G401 (cell line): ENCODE results near the gene CD81. TPM values are rescaled to one million over a fixed set of nuclear protein-coding genes. Genes with fewer than 3 reads are reported as not detected.
A peak's percentile ranks its signal among the peaks of the same experiment; 100 is the strongest.

ENCODE experiments used
- DNase-seq: peaks from one replicate; pipeline ENCODE4 v3.0.0-alpha.2; 2015; ENCODE audit warnings: low spot score
- in situ Hi-C: cut with HindIII; loops from 2 replicates; pipeline ENCODE4 v1.10.0; 2016; ENCODE audit warnings: low sequenced_read_pairs, mixed read lengths
- total RNA-seq: library from RNA; depleted of rRNA; stranded (reverse); fragments of >200 nt; shearing (Covaris generic); gene quantifications from 2 replicates; pipeline ENCODE4 v1.2.3, GENCODE V29; 2014

Gene CD81
- total RNA-seq, 1 experiment from 2014 or later, result 105 TPM

DNA sequence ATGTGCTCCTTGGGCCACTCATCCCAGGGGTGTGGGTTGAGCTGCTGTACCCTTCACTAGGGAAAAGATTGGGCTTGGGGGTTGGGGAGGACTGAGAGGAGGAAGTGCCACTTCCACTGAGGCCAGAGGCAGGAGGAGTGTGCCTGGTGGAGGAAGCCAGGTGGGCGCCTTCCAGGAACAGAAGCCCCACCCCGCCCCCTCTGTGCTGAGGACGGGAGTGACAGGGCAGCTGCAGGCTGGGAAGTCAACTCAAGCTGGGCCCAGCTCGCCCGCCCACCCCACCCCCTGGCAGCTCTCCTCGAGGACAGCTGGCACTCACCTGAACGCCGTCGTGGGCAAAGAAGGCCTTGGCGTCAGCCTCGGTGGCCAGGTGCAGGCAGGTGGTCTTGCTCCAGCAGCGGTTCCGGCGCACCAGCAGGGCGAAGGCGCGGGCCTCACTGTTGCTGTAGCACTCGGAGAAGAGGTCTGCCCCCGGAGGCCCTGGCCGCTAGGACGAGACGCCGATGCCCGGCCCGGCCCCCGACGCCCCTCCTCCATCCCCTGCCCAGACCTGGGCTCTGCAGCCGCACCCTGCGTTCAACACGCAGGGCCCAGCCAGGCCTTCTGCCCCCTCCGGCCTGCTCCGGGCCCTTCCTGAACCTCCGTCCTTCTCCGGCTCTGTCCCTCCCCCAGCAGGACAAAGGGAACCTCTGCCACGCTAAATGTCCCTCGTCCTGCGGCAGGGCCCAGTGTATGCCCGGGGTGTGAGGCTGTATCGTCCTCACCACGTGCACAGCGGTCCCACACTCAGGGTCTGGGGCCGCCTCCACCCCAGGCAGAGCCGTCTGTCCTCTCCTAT lies 36.9 kb downstream of the CD81 start:
- DNase-seq, result no peak
- in situ Hi-C loops, result no loop called here

DNA sequence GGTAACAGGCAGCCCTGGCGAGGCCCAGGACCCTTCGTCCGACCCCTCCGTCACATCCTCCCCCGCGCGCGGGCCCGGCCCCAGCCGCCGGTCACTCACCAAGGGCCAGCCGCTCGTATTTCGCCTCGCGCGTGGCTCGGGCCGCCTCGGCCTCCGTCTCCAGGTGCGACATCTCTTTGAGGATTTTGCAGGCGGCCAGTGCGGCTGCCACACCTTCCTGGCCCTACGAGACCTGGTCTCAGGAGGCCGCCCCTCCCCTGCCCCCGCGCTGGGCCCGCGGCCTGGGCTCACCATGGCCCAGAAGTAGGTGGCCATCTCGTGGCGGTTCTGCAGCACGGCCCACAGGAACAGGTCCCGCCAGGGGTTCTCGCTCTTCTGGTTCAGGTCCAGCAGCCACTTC lies 37.5 kb downstream of the CD81 start:
- in situ Hi-C loops, result no loop called here
- no peak for DNase-seq

DNA sequence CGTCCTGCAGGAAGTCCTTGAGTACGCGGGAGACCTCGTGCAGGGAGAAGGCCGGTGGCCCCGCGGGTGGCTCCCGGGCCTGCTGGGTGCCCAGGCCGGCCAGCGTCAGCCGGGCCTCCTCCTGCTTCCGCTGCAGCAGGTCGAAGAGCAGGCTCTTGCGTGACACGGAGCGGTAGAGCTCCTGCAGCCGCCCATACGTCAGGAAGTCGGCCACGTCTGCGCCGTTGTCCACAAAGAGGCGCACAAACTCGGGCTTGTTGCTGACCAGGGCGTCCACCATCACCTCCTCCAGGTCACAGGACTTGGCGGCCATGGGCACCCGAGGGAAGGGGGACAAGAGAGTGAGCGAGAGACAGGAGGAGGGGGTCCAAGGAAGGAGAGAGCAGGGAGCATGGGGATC lies 38.1 kb downstream of the CD81 start:
- in situ Hi-C loops, result no loop called here
- no peak for DNase-seq

DNA sequence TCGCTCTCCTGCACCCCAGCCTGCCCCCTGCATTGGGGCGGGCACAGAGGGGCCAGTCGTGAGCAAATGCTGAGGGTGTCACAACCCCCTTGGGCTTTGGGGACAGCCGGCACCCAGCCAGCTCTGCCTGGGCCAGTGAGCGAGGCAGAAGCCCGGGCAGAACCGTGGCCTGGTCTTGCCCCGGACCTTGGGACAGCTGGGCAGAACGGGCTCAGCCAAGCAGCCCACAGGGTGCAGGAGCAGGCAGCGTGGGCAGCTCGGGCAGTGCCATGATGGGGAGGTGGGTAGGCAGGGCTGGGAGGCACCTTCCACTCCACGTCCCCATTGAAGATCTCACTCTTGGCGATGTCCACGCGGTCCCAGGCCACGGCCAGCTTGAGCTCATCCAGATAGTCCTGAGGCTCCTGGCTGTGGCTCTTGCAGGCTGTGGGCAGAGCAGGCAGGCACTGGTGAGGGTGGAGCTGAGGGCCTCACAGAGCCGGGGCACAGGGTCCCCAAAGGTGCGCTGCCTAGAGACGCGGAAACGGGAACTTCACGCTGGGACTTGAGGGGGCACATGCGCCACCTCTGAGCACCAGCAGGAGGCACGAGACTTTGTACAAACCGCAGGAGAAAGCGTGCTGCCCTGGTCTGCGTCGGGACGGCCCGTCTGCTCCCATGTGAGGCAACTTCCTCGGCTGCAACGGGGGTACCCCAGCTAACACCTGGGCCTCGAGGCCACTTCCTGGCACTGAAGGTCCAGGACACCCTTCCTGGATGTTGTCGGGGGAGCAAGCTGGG lies 38.7 kb downstream of the CD81 start:
- in situ Hi-C loops, result no loop called here
- DNase-seq, result no peak

DNA sequence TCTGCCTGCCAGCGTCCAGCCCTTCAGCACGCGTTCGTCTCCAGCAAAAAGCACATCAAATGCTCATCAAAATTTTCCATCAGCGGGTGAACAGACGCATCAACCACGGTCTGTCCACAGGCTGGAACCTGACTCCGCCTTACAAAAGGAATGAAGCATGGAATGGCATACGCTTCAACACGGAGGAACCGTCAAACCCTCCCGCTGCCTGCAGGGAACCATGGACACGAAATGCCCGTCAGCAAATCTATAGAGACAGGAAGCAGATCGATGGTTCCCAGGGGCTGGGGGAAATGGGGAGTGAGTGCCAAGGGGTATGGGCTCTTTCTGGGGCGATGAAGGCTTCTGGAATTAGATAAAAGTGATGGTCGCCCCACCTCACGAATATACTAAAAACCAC lies 39.7 kb downstream of the CD81 start:
- in situ Hi-C loops, result no loop called here

DNA sequence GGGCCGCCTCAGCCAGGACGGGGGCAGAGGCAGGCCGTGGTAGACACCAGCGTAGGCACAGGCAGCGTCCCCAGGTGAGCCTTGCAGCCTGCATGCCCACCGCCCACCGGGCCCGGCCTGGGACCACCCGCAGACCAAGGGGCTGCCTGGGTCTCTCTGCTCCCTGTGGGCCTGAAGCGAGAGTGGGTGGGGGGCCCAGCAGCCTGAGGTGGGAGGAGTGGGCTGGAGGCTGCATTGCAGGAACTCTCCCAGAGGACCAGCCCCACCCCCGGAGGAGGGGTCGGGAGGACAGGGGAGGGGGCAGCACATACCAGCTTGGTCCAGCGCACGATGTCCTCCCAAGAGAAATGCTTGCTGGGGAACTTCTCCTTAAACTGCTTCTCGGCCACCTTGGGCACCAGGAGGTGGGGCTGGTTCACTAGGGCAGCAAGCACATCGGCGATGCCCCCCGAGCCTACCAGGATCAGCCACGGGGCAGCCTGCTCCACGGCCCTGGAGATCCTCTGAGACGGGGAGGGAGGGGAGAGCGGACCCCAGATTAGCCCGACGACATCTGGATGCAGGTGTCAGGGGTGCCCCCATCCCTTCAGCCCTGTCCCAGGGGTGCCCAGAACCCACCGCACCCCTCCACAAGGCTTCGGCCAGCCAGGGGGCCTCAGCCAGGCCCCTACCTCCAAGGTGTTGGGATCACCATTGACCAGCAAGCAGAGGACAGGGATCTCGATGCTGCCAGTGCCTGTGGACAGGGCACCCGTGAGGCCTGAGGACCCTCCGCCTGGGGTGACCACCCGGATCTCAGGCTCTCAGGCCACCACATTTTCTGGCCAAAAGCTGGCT lies 41.0 kb downstream of the CD81 start:
- in situ Hi-C loops, result no loop called here
- DNase-seq, result no peak

More for the DNA sequence above, 39.7 kb downstream of the CD81 start:
- DNase-seq, result no peak

DNA sequence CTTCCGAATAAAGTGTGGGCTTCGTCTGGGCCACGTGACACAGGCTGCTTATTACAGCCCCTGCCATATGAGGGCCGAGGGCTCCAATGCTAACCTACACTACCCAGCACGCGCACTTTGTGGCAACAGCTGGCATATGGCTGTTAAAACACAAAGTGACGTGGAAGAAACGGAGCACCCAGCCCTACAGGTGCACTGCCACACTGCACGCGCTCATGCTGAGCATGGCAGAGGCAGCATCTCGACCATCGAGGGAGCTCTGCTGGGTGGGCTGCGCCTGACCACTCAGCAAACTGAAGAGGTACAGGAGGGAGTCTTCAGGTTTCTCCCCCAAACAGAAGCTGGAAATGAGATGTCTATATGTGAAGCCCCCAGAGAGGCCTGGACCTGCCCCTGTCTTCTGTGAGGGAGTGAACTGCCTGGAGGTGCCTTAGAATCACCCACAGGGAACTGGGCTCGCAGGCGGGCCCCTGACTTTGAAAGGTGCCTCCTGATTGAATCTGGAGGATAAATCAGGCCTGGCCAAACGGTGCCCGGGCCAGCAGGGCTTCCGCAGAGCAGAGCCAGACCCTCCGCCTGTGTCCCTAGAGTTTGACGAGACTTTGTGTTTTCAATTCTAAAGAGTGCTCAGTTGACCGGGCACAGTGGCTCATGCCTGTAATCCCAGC lies 41.7 kb downstream of the CD81 start:
- in situ Hi-C loops, result no loop called here

DNA sequence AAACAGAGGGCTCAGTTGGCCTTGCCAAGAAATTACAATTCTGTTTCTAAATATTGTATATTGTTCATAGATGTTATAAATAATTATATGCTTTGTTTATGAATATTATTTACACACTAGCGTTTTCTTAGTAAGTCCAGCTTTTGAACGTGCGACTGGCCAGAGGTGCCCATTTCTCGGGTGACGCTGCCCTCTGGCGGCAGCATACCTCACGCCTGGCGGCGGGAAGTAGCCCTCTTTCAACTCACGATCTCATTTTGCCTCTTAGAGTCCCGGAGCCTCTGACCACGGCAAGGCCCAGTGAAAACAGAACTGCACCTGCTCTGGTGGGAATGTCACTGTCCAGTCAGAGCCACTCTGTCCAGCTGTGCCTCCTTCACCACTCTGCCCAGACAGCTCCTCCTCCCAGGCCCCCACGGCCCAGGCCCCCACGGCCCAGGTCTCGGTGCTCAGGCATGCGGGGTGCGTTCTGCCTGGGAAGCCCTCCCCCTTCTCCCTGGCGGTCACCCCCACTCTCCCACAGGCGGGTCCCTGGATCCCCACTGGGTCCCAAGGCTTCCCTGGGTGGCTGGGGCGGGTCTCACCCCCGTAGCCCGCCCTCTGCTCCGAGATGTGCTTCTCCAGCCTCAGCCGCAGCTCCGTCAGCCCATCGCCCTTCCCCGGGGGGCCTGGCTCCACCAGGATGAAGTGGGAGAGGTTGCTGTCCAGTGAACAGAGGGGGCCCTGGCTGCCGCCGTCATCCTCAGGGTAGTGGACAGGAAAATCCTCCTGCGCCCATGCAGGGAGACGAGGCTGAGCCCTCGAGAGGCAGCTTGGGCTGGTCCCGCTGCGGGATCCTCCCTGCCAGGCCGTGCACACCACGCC lies 42.8 kb downstream of the CD81 start:
- in situ Hi-C loops, result no loop called here
- DNase-seq, result peak; percentile 77

More for the DNA sequence above, 41.7 kb downstream of the CD81 start:
- no peak for DNase-seq

DNA sequence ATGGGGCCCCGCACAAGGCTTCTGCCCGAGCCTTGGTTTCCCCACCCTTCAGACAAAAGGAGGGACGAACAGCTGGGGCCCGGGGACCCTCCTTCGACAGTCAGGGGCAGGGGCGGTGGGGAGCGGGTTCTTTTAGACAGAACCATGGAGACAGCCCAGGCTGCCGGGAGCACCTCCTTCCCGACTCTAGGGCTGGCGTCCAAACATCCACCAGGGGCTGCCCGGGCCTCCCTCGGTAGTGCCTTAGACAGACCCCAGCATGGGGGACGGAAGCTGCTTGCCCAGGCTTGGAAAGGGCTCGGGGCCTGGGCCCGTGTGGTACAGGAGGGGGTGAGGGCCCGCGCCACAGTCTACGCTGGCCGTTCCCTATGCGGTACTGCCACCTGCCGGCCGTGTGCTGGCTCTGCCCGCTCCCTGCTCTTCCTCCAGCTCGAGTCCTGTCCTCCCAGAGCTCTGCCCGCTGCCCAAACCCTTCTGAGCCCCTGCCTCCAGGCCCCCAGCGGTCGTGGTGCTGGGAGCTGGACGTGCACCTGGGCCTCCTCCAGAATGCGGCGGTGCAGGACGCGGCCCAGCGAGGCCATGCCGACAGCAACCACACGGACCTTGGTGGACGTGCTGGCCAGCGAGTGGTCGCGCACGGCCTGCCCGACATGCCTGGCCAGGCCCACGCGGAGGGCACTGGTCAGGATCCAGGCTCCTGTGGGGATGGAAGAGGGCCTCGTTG lies 43.6 kb downstream of the CD81 start:
- peak; percentile 78 for DNase-seq
- in situ Hi-C loops, result no loop called here

DNA sequence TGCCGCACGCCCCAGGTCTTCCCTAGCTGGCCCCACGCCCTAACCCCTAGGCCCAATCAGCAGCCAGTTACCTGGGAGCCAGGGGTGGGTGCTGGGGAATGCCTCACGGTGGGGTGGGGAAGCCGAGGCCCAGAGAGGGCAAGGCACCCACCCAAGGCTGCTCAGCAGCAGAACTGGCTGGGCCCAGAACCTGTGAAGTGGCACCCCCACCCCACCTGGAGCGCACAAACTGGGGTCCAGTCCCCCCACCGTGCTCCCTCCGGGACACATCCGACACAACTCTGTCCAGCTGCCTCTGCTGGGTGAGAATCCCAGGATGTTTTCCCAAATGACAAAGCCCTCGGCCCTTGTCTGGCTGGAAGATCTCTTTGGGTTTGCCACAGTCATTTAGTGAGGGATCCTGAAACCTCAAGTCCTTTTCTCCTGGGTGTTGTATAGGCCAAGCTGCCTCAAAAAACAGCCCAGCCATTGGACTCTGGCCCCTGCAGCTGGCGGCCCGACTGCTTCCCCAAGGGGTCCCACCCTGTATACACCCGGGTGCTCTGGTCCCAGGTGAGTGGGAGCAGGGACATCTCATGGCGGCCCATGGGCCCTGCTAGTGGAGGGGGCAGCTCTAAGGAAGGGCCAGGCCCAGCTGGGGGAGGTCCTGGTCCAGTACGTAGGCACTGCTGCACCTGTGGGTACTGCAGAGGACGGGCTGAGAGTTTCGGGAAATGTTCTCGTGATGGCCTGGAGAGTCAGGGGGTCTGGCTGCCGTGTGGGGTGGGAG lies 44.3 kb downstream of the CD81 start:
- DNase-seq, result no peak
- in situ Hi-C loops, result no loop called here

DNA sequence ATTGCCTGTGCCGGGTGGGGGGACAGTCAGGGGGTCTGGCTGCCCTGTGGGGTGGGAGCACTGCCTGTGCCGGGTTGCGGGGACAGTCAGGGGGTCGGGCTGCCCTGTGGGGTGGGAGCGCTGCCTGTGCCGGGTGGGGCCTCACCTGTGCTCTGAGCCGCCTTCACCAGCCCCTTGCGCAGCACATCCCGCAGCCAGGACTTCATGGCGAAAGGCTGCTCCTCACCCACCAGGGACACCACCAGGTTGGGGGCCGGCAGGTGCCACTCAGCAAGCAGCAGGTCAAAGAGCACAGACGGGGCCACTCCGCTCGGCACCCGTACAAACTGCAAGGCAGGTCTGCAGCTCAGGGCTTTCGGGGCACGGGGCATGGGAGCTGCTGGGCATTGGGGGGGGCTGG lies 44.9 kb downstream of the CD81 start:
- in situ Hi-C loops, result no loop called here
- DNase-seq, result no peak

DNA sequence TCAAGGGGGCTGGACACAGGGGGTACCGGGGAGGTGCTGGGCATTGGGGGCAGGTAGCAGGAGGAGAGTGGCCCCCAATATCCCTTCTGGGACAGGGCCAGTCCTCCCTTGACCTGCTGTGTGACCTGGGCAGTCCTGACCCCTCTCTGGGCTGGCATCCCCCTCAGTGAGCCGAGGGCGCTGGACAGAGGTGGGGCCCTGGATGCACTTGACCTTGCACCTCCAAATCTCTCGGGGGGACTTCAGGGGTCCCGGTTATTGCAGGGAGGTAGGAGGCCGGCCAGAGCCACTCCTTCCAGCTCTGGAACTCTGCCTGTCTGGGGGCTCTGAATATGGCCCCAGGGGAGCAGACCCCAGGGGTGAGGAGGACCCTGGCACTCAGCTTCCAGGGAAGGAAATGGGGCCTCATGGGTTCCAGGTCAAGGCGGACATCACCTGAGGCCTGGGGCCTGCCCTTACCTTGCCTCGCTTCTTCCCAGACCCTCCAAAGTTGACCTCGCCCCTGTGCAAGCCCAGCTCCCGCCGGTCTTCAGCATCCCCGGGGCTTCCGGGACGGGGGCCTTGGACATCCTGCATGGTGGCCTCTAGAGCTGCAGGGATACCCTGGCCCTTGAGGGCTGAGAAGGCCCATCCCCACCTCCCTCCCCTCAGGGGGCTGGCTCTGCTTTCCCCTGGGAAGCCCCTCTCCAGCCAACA lies 45.5 kb downstream of the CD81 start:
- in situ Hi-C loops, result no loop called here
- DNase-seq, result no peak

DNA sequence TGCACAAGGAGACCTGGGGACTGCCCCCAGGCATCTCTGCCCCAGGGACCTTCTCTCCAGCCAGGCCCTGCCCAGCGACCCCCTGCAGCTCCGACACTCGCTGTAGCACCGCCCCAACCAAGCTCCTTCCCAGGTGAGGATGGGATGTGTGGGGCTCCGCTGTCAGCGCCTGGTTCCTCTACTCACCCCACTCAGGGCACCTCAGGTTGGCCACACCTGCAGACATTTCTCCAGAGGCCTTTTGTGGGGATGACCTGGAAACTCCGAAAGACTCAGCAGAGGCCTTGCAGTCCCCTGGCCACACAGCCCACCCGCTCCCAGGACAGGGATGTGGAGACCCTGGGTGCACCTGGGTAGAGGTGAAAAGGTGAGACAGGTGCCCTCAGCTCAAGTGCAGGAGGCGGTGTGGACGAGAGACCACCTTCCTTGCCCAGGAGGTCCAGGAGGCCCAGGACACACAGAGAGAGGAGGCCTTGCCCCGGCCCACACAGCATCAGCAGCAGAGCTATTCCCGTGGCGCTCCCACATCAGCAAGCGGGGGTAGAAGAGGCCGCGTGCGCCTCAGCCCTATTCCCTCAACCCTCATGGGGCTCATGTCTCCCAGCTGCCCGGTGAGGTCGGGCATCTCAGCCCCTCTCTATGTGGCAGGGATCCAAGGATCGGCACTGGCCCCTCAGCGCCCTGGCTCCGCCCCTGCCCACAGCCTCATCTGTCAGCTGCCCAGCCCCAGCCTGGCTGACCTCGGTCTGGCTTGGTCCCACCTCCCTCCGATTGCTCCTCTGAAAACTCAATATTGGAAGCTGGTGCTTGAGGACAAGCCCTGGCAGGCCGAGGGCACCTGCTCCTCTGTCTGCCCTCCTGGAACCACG lies 46.3 kb downstream of the CD81 start:
- in situ Hi-C loops, result no loop called here
- DNase-seq, result no peak

DNA sequence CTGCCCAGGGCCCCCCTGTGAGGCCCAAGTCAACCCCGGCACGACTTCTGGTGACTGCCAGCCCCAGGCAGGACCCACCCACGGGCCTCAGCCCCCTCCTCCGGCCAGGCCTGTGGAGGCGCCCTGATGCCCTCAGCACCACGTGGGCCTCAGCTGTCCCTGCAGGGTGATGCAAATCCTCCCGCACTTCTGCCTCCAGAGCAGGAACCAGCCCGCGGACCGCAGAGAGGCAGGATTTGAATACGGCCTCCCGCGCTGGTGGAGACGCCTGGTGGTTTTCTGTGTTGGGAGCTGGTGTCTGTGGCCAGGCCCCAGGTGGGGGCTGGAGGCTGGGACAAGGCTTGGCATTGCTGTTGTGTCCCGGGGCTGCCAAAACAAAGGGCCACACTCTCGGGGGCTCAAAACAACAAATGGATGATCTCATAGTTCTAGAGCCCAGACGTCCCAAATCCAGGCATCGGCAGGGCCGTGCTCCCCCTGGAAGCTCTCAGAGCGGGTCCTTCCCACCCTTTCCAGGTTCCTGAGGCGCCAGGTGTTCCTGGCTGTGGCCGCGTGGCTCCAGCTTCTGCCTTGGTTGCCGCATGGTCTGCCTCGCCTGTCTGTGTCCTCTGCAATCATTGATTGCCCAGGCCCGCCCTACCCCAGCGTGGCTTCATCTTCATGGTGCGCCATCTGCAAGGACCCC lies 47.8 kb downstream of the CD81 start:
- in situ Hi-C loops, result no loop called here
- no peak for DNase-seq

DNA sequence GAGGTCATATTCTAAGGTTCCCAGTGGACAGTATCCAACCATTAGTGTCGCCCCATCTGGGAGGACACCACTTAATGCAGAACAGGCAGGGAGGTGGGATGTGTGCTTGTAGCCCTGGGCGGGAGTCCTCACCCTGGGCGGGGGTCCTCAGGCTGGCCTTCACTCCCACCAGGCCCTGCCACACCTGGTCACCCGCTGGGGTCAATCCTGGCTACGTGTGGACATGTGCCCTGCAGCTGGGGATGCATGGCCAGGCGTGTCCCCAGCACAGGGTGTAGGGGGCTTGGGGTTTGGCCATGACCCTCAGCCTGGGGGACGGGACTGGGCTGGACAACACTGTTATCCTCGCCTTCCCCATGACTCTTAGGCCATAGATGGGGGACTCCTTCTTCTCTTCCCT lies 48.4 kb downstream of the CD81 start:
- no peak for DNase-seq
- in situ Hi-C loops, result no loop called here
